ENCODE data around the gene DDX27.

- no peak for TF ChIP-seq GABPB1 (CRISPR knock-in tag; IDR thresholded peaks at IDR 0.05)
- TF ChIP-seq ZNF232 (CRISPR knock-in tag; IDR thresholded peaks at IDR 0.05) = no peak
- no peak for TF ChIP-seq ELF4 (CRISPR knock-in tag; IDR thresholded peaks at IDR 0.05; ENCODE audit: low read depth)
- TF ChIP-seq, protein P1, sequence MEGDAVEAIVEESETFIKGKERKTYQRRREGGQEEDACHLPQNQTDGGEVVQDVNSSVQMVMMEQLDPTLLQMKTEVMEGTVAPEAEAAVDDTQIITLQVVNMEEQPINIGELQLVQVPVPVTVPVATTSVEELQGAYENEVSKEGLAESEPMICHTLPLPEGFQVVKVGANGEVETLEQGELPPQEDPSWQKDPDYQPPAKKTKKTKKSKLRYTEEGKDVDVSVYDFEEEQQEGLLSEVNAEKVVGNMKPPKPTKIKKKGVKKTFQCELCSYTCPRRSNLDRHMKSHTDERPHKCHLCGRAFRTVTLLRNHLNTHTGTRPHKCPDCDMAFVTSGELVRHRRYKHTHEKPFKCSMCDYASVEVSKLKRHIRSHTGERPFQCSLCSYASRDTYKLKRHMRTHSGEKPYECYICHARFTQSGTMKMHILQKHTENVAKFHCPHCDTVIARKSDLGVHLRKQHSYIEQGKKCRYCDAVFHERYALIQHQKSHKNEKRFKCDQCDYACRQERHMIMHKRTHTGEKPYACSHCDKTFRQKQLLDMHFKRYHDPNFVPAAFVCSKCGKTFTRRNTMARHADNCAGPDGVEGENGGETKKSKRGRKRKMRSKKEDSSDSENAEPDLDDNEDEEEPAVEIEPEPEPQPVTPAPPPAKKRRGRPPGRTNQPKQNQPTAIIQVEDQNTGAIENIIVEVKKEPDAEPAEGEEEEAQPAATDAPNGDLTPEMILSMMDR (IDR thresholded peaks at IDR 0.05) = no peak
- TF ChIP-seq KAT7 (CRISPR knock-in tag; IDR thresholded peaks at IDR 0.05; ENCODE audit: borderline replicate concordance) = no peak
- TF ChIP-seq SP1 (CRISPR knock-in tag; conservative IDR thresholded peaks at IDR 0.05) = no peak
- no peak for TF ChIP-seq NR1H2 (CRISPR knock-in tag; IDR thresholded peaks at IDR 0.05)
Observed at GRCh38 chr20:49283176-49283702, 64.0 kb downstream of the DDX27 start.
